H1 (cell line): ENCODE results near the gene C3orf85. TPM values are rescaled to one million over a fixed set of nuclear protein-coding genes. Genes with fewer than 3 reads are reported as not detected.

Experiments used
- CTCF ChIA-PET: fragments of 300-600 bp; sonication (Branson Sonifier 250); formaldehyde crosslinking; loops from one replicate; lab custom pipeline; 2021; ENCODE audit not compliant: partially characterized antibody; lab: Charles Lee
- POLR2A ChIA-PET: fragments of 300-600 bp; sonication (Branson Sonifier 250); formaldehyde crosslinking; loops from one replicate; lab custom pipeline; 2021; ENCODE audit warnings: inconsistent platforms; ENCODE audit not compliant: partially characterized antibody; lab: Charles Lee
- DNase-seq, 2 experiments: peaks; one replicate each; pipeline versions ENCODE4 v3.0.0 to v3.0.0-alpha.2; 2010 to 2022; ENCODE audit warnings: low spot score in 2 of 2, low read depth in 1 of 2, mixed read lengths in 1 of 2
- FAIRE-seq: peaks from 2 replicates; lab custom pipeline; 2011; peaks lifted over from hg19 to GRCh38; lab: Jason Lieb, UNC
- H2AFZ ChIP-seq: 2 replicates; pipeline ENCODE4 v1.8.1; 2012; ENCODE audit warnings: low read length, inconsistent platforms
- H2AK5ac ChIP-seq: 2 replicates; pipeline ENCODE4 v1.6.1; 2013; ENCODE audit warnings: low read depth, low read length
- H2BK120ac ChIP-seq: replicated peaks from 2 replicates; pipeline ENCODE3; 2013; ENCODE audit warnings: low read depth, low read length, inconsistent platforms
- H2BK12ac ChIP-seq: 2 replicates; pipeline ENCODE4 v1.6.1; 2013; ENCODE audit warnings: low read depth, low read length
- H2BK15ac ChIP-seq: 2 replicates; pipeline ENCODE4 v1.6.1; 2013; ENCODE audit warnings: low read length
- H2BK20ac ChIP-seq: 2 replicates; pipeline ENCODE4 v1.6.1; 2013; ENCODE audit warnings: low read length
- H2BK5ac ChIP-seq: 2 replicates; pipeline ENCODE4 v1.6.1; 2013; ENCODE audit warnings: low read depth, low read length
- H3K14ac ChIP-seq: 2 replicates; pipeline ENCODE4 v1.6.1; 2013; ENCODE audit warnings: inconsistent platforms; ENCODE audit not compliant: insufficient read length
- H3K18ac ChIP-seq: 2 replicates; pipeline ENCODE4 v1.6.1; 2013; ENCODE audit warnings: low read length; ENCODE audit errors: extremely low read depth
- H3K23ac ChIP-seq: 2 replicates; pipeline ENCODE4 v1.6.1; 2013; ENCODE audit warnings: inconsistent platforms; ENCODE audit not compliant: insufficient read length
- H3K23me2 ChIP-seq: 2 replicates; pipeline ENCODE4 v1.6.1; 2013; ENCODE audit warnings: low read depth, low read length
- H3K27ac ChIP-seq: 2 replicates; pipeline ENCODE4 v1.6.1; 2011; ENCODE audit warnings: low read depth, low read length, inconsistent platforms
- H3K27me3 ChIP-seq, 4 experiments: replicated peaks in 1 of 4; 1 replicate in 1 of 4; 2 replicates in 3 of 4; pipeline versions ENCODE4 v1.6.1 to v1.8.1; 2011 to 2013; ENCODE audit warnings: low read length in 3 of 4, mild to moderate bottlenecking in 3 of 4, inconsistent platforms in 2 of 4, mixed read lengths in 2 of 4, moderate library complexity in 1 of 4; ENCODE audit not compliant: control insufficient read depth in 3 of 4, insufficient read depth in 3 of 4; ENCODE audit errors: extremely low read depth in 1 of 4
- H3K36me3 ChIP-seq, 4 experiments: 2 replicates each; pipeline versions ENCODE4 v1.6.1 to v1.8.1; 2011 to 2013; ENCODE audit warnings: mild to moderate bottlenecking in 4 of 4, low read length in 3 of 4, moderate library complexity in 2 of 4, control low read depth in 1 of 4, inconsistent platforms in 1 of 4; ENCODE audit not compliant: insufficient read depth in 4 of 4, control insufficient read depth in 2 of 4
- H3K4ac ChIP-seq: replicated peaks from 2 replicates; pipeline ENCODE3; 2013; ENCODE audit warnings: low read length, low read depth, mixed read lengths, inconsistent platforms; ENCODE audit not compliant: insufficient read length
- H3K4me1 ChIP-seq, 4 experiments: replicated peaks in 1 of 4; 1 replicate in 1 of 4; 2 replicates in 3 of 4; pipeline versions ENCODE4 v1.6.1 to v1.8.1; 2011 to 2013; ENCODE audit warnings: low read length in 3 of 4, inconsistent platforms in 2 of 4, mixed read lengths in 1 of 4; ENCODE audit not compliant: insufficient read depth in 4 of 4, control insufficient read depth in 3 of 4
- H3K4me2 ChIP-seq, 2 experiments: 2 replicates each; pipeline versions ENCODE4 v1.6.1 to v1.8.1; 2011 to 2013; ENCODE audit warnings: low read depth in 2 of 2, low read length in 2 of 2, control low read depth in 1 of 2, inconsistent platforms in 1 of 2, mild to moderate bottlenecking in 1 of 2; ENCODE audit not compliant: insufficient read depth in 1 of 2
- H3K4me3 ChIP-seq, 4 experiments: fragments of 200-600, 300-600 bp in 1 of 4; sonication (generic), shearing (Covaris generic), sonication (Bioruptor Twin) in 1 of 4; 2 replicates each; pipeline versions ENCODE4 v1.5.1 to v1.8.1; 2011 to 2016; ENCODE audit warnings: low read length in 4 of 4, low read depth in 3 of 4, control low read depth in 2 of 4, inconsistent platforms in 2 of 4, mild to moderate bottlenecking in 2 of 4, mixed read lengths in 1 of 4, moderate library complexity in 1 of 4; ENCODE audit not compliant: insufficient read depth in 2 of 4; ENCODE audit errors: extremely low read depth in 1 of 4
- H3K56ac ChIP-seq: replicated peaks from 2 replicates; pipeline ENCODE3; 2013; ENCODE audit warnings: low read depth, mild to moderate bottlenecking, mixed read lengths, low read length, inconsistent platforms; ENCODE audit not compliant: insufficient read length
- H3K79me1 ChIP-seq: 2 replicates; pipeline ENCODE4 v1.6.1; 2013; ENCODE audit warnings: low read depth, low read length, control low read depth
- H3K79me2 ChIP-seq, 2 experiments: 2 replicates each; pipeline versions ENCODE4 v1.6.1 to v1.8.1; 2012 to 2013; ENCODE audit warnings: low read length in 2 of 2, mild to moderate bottlenecking in 2 of 2, inconsistent platforms in 1 of 2; ENCODE audit not compliant: insufficient read depth in 2 of 2, control insufficient read depth in 1 of 2
- H3K9ac ChIP-seq, 4 experiments: replicated peaks in 1 of 4; 1 replicate in 1 of 4; 2 replicates in 3 of 4; pipeline versions ENCODE4 v1.6.1 to v1.8.1; 2011 to 2013; ENCODE audit warnings: low read depth in 3 of 4, low read length in 3 of 4, control low read depth in 2 of 4, mild to moderate bottlenecking in 2 of 4, moderate library complexity in 2 of 4, inconsistent platforms in 1 of 4; ENCODE audit errors: extremely low read depth in 1 of 4
- H3K9me3 ChIP-seq, 2 experiments: 2 replicates each; pipeline versions ENCODE4 v1.6.1 to v1.8.1; 2012 to 2013; ENCODE audit warnings: mild to moderate bottlenecking in 2 of 2, moderate library complexity in 2 of 2, control low read depth in 1 of 2, inconsistent platforms in 1 of 2, low read depth in 1 of 2, low read length in 1 of 2, mixed read lengths in 1 of 2; ENCODE audit not compliant: insufficient read depth in 2 of 2
- H4K20me1 ChIP-seq, 2 experiments: replicated peaks in 1 of 2; 2 replicates each; pipeline versions ENCODE3 to v1.8.1; 2011 to 2013; ENCODE audit warnings: inconsistent platforms in 2 of 2, low read length in 2 of 2, mild to moderate bottlenecking in 1 of 2; ENCODE audit not compliant: insufficient read depth in 2 of 2, control insufficient read depth in 1 of 2
- H4K5ac ChIP-seq: 2 replicates; pipeline ENCODE4 v1.6.1; 2013; ENCODE audit warnings: low read length, low read depth, mixed read lengths, inconsistent platforms; ENCODE audit not compliant: insufficient read length
- H4K8ac ChIP-seq: 2 replicates; pipeline ENCODE4 v1.8.0; 2013; ENCODE audit warnings: mild to moderate bottlenecking, moderate library complexity, low read length, inconsistent platforms; ENCODE audit not compliant: insufficient read depth; ENCODE audit errors: extremely low read depth
- H4K91ac ChIP-seq: replicated peaks from 2 replicates; pipeline ENCODE3; 2013; ENCODE audit warnings: low read length, mixed read lengths, inconsistent platforms; ENCODE audit not compliant: insufficient read length
- CHD2 ChIP-seq: IDR thresholded peaks from 2 replicates; pipeline ENCODE4 v1.6.1; 2012; ENCODE audit warnings: low read length, improper control_type of control experiment
- SIX5 ChIP-seq: IDR thresholded peaks from 2 replicates; pipeline ENCODE4 v1.6.1; 2011; ENCODE audit warnings: mild to moderate bottlenecking, low read depth, low read length
- SRF ChIP-seq: IDR thresholded peaks from 2 replicates; pipeline ENCODE4 v1.6.1; 2011; ENCODE audit warnings: mild to moderate bottlenecking, low read depth, low read length, moderate library complexity
- TAF1 ChIP-seq: IDR thresholded peaks from 2 replicates; pipeline ENCODE4 v1.6.1; 2011; ENCODE audit warnings: mild to moderate bottlenecking, low read depth, low read length
- WGBS, 2 experiments: shearing (Covaris generic) in 1 of 2; methylation state at CpG; one replicate each; pipeline versions ENCODE4 v1.1.6 to v1.1.7; 2013 to 2015; ENCODE audit warnings: low lambda C conversion rate in 2 of 2, mixed read lengths in 2 of 2, inconsistent platforms in 1 of 2, low coverage in 1 of 2, missing lambda C conversion rate in 1 of 2; ENCODE audit not compliant: insufficient replicate concordance in 2 of 2, insufficient coverage in 1 of 2, insufficient read length in 1 of 2; ENCODE audit errors: extremely low coverage in 1 of 2, missing lambda C conversion rate in 1 of 2; 5-methylcytosine and 5-hydroxymethylcytosine counted together
- polyA plus RNA-seq, 7 experiments: library from polyadenylated mRNA; depleted of rRNA in 3 of 7; stranded (reverse) in 5 of 7; unstranded in 2 of 7; fragments of >200 nt in 5 of 7; fragments of 200-250 nt in 2 of 7; gene quantifications; 1 replicate in 5 of 7; 2 replicates in 1 of 7; 4 replicates in 1 of 7; pipeline versions ENCODE4 v1.2.1 to v1.2.3, GENCODE V29; 2011 to 2013; ENCODE audit warnings: missing spikeins in 2 of 7, mixed read lengths in 2 of 7
- total RNA-seq: library from RNA; stranded (reverse); fragmentation: NEBNext Ultra II Directional; extraction: Animal tissue kit (Norgen Biotek cat#: 25700); gene quantifications from 2 replicates; pipeline ENCODE4 v1.2.1, GENCODE V29; 2021

The C3orf85 gene
- total and polyA plus RNA-seq, 2 of the 8 experiments (the other 6 are each of a cell fraction or from before 2014, with no cell fraction given): not detected

GRCh38 chr3:109175411-109175810, 38.9 kb downstream of the C3orf85 start:
- H2BK20ac ChIP-seq: no peak overlapping the region
- no peak overlapping the region for H3K27ac ChIP-seq
- no peak overlapping the region for H2AFZ ChIP-seq
- H3K23me2 ChIP-seq: no peaks in the 10 kb centered on the region
- no peak overlapping the region for H2BK12ac ChIP-seq
- H3K79me2 ChIP-seq: no peaks in the 10 kb centered on the region
- no peak overlapping the region for H3K56ac ChIP-seq
- no peak overlapping the region for H3K4me3 ChIP-seq
- no peak overlapping the region for H2AK5ac ChIP-seq
- no peak overlapping the region for H4K5ac ChIP-seq
- H2BK5ac ChIP-seq: no peak overlapping the region
- ChIA-PET CTCF (interaction anchor here (1.3 to 1.7 kb wide), 3 partner anchors 8 to 152 kb away, joined by 3 read pairs; no protein-coding TSS in a partner anchor), POLR2A (no interaction called here)
- no peaks in the 10 kb centered on the region for H4K20me1 ChIP-seq
- H3K18ac ChIP-seq: no peak overlapping the region
- H3K4me1 ChIP-seq: peaks cover 0 to 2% (median 0%) of the 10 kb centered on the region in 4 experiments; a peak in 2 of 7 replicates
- DNase-seq: no peak
- no peaks in the 10 kb centered on the region for H3K9me3 ChIP-seq
- no peak overlapping the region for H3K4ac ChIP-seq
- no peak overlapping the region for H3K14ac ChIP-seq
- H3K27me3 ChIP-seq: no peaks in the 10 kb centered on the region
- H3K4me2 ChIP-seq: no peak overlapping the region
- no peak overlapping the region for H3K23ac ChIP-seq
- no peak for FAIRE-seq
- no peaks in the 10 kb centered on the region for H3K79me1 ChIP-seq
- no peaks in the 10 kb centered on the region for H3K36me3 ChIP-seq
- no peak overlapping the region for H4K91ac ChIP-seq
- WGBS, 2 experiments: 94% methylated on average over 3 of the region's 3 CpGs; no CpG with 5 or more reads in 1 of the 2 experiments
- H4K8ac ChIP-seq: no peak overlapping the region
- no peak overlapping the region for H2BK120ac ChIP-seq
- no peak overlapping the region for H2BK15ac ChIP-seq
- no peak overlapping the region for H3K9ac ChIP-seq
- TF ChIP-seq TAF1: no peak
- no peak for TF ChIP-seq CHD2
- TF ChIP-seq SIX5: no peak
- no peak for TF ChIP-seq SRF
